ENCODE results near the gene DCAF6. TPM values are rescaled to one million over a fixed set of nuclear protein-coding genes. Genes with fewer than 3 reads are reported as not detected.

DCAF6 gene
- total RNA-seq, 1 donor from 2014 or later, result 28.6 TPM

- H3K4me1 ChIP-seq, result no peaks in the 10 kb centered on the region
- no peaks in the 10 kb centered on the region for H3K9me3 ChIP-seq (ENCODE audit: low read depth)
- no peaks in the 10 kb centered on the region for H3F3A ChIP-seq (ENCODE audit: low read depth)
- no peak overlapping the region for H3K4me3 ChIP-seq
- no peak overlapping the region for H3K9ac ChIP-seq
- H3K4me2 ChIP-seq, result no peak overlapping the region
- no peak overlapping the region for H3K27ac ChIP-seq
- Mint-ChIP-seq H3K27me3 (ENCODE audit: insufficient read depth, low read depth) (no peaks in the 10 kb centered on the region), H3K9me3 (no peaks in the 10 kb centered on the region), H3K27ac (no peak overlapping the region), H3K4me3 (no peak overlapping the region), H3K4me1 (no peaks in the 10 kb centered on the region), H3K36me3 (peaks cover 14% of the 10 kb centered on the region)
- no peaks in the 10 kb centered on the region for H3K79me2 ChIP-seq (ENCODE audit: low read depth)
- no peaks in the 10 kb centered on the region for H3K27me3 ChIP-seq
- DNase-seq (ENCODE audit: low spot score), result no peak
- H3K36me3 ChIP-seq, result peaks cover 11% of the 10 kb centered on the region
- no peak for TF ChIP-seq EZH2phosphoT487 (IDR thresholded peaks at IDR 0.05)
- no peak for TF ChIP-seq EZH2 (IDR thresholded peaks at IDR 0.05)
- TF ChIP-seq CTCF (IDR thresholded peaks at IDR 0.05), result no peak
- H4K20me1 ChIP-seq (ENCODE audit: low read depth), result no peaks in the 10 kb centered on the region
- no peak overlapping the region for H2AFZ ChIP-seq (replicated peaks)
These were observed 132.9 kb downstream of the DCAF6 start for GRCh38 chr1:168069384-168069783.

DNA sequence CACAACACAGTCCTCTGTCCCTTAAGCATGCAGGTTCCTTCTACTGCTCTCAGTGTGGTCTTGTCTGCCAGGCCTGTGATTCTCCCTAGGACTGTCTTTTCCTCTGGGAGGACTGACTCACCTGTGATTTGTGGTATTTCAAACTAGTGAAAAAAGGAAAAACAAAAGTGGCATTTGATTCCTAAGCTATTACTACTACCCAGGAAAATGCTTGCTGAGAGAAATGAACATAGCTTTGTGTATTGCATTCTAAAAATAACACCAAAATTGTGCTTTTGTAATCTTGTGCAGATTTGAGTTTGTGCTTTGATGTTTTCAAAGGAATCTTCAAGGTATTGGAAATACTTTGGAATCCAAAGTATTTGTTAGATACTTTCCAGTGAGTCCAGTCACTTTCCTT, 143.3 kb downstream of the DCAF6 start:
- H3K9me3 Mint-ChIP-seq, result no peaks in the 10 kb centered on the region
- no peaks in the 10 kb centered on the region for H3K4me1 Mint-ChIP-seq
- Histone ChIP-seq H3K4me1 (no peaks in the 10 kb centered on the region), H4K20me1 (ENCODE audit: low read depth) (peaks cover 18% of the 10 kb centered on the region), H3K4me2 (no peak overlapping the region), H3K36me3 (no peaks in the 10 kb centered on the region), H3K9me3 (ENCODE audit: low read depth) (no peaks in the 10 kb centered on the region), H3K9ac (no peak overlapping the region), H3K4me3 (no peak overlapping the region), H2AFZ (replicated peaks) (no peak overlapping the region), H3K79me2 (ENCODE audit: low read depth) (no peaks in the 10 kb centered on the region), H3K27ac (no peak overlapping the region), H3F3A (ENCODE audit: low read depth) (peaks cover 6% of the 10 kb centered on the region), H3K27me3 (no peaks in the 10 kb centered on the region)
- no peak overlapping the region for H3K4me3 Mint-ChIP-seq
- no peak overlapping the region for H3K27ac Mint-ChIP-seq
- H3K27me3 Mint-ChIP-seq (ENCODE audit: insufficient read depth, low read depth), result peaks cover 4% of the 10 kb centered on the region
- TF ChIP-seq EZH2 (IDR thresholded peaks at IDR 0.05) (no peak), EZH2phosphoT487 (IDR thresholded peaks at IDR 0.05) (no peak), CTCF (IDR thresholded peaks at IDR 0.05) (no peak)
- no peak for DNase-seq (ENCODE audit: low spot score)
- peaks cover 11% of the 10 kb centered on the region for H3K36me3 Mint-ChIP-seq

DNA sequence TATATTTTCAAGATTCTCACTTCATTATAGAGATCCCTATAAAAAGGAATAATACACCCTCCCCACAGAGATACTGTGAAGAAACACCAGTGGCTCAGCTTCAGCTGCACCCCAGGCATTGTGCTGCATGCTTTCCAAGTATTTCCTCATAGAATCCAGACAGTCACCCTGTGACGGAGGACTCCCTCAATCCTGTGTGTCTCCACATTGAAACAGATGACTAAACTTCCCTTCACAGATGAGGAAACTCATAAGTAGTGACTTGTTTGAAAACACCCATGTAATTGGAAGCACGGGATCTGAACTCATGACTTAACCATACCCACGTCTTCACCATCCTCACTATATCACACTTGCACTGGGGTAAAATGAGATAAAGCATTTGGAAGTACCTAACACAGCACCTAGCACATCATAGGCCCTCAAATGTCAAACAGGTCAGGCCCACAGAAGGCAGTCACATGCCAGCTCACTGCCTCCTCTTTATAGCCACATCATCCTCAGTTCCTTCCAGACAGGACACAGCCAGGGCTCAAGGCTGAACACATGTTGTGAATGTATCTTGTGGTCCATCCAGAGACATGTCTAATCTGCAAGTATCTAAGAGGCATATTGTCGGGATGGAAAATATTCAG, 145.0 kb downstream of the DCAF6 start:
- H3K27me3 ChIP-seq, result no peaks in the 10 kb centered on the region
- H3K79me2 ChIP-seq (ENCODE audit: low read depth), result no peaks in the 10 kb centered on the region
- H3K9ac ChIP-seq, result no peak overlapping the region
- no peaks in the 10 kb centered on the region for H3K9me3 ChIP-seq (ENCODE audit: low read depth)
- DNase-seq (ENCODE audit: low spot score), result no peak
- H2AFZ ChIP-seq (replicated peaks), result no peak overlapping the region
- Mint-ChIP-seq H3K27me3 (ENCODE audit: insufficient read depth, low read depth) (peaks cover 5% of the 10 kb centered on the region), H3K4me3 (no peak overlapping the region), H3K36me3 (peaks cover 10% of the 10 kb centered on the region), H3K27ac (no peak overlapping the region), H3K9me3 (no peaks in the 10 kb centered on the region), H3K4me1 (no peaks in the 10 kb centered on the region)
- peaks cover 18% of the 10 kb centered on the region for H4K20me1 ChIP-seq (ENCODE audit: low read depth)
- no peak overlapping the region for H3K4me3 ChIP-seq
- no peak overlapping the region for H3K27ac ChIP-seq
- H3K4me2 ChIP-seq, result no peak overlapping the region
- no peaks in the 10 kb centered on the region for H3K36me3 ChIP-seq
- H3F3A ChIP-seq (ENCODE audit: low read depth), result peaks cover 10% of the 10 kb centered on the region
- TF ChIP-seq CTCF (IDR thresholded peaks at IDR 0.05) (no peak), EZH2phosphoT487 (IDR thresholded peaks at IDR 0.05) (no peak), EZH2 (IDR thresholded peaks at IDR 0.05) (no peak)
- no peaks in the 10 kb centered on the region for H3K4me1 ChIP-seq
